Measurements from ENCODE around the gene SMYD3.

GRCh38 chr1:245855846-245856730, 651.0 kb downstream of the SMYD3 start:
- TF ChIP-seq CTCF (IDR thresholded peaks at IDR 0.05; ENCODE audit: poor library complexity) (no peak), EZH2 (IDR thresholded peaks at IDR 0.05; ENCODE audit: borderline replicate concordance) (no peak), EZH2phosphoT487 (IDR thresholded peaks at IDR 0.05; ENCODE audit: low read depth, severe bottlenecking, unreplicated experiment) (no peak)

Measured in hepatocyte (in vitro differentiated cells).